H1 (cell line): ENCODE data around the gene TUBGCP4. TPM values are rescaled to one million over a fixed set of nuclear protein-coding genes. Genes with fewer than 3 reads are reported as not detected.

Experiments used
- CTCF ChIA-PET: fragments of 300-600 bp; sonication (Branson Sonifier 250); formaldehyde crosslinking; loops from one replicate; lab custom pipeline; 2021; ENCODE audit not compliant: partially characterized antibody; lab: Charles Lee
- POLR2A ChIA-PET: fragments of 300-600 bp; sonication (Branson Sonifier 250); formaldehyde crosslinking; loops from one replicate; lab custom pipeline; 2021; ENCODE audit warnings: inconsistent platforms; ENCODE audit not compliant: partially characterized antibody; lab: Charles Lee
- DNase-seq, 2 experiments: peaks; one replicate each; pipeline versions ENCODE4 v3.0.0 to v3.0.0-alpha.2; 2010 to 2022; ENCODE audit warnings: low spot score in 2 of 2, low read depth in 1 of 2, mixed read lengths in 1 of 2
- FAIRE-seq: peaks from 2 replicates; lab custom pipeline; 2011; peaks lifted over from hg19 to GRCh38; lab: Jason Lieb, UNC
- H2AFZ ChIP-seq: 2 replicates; pipeline ENCODE4 v1.8.1; 2012; ENCODE audit warnings: low read length, inconsistent platforms
- H2AK5ac ChIP-seq: 2 replicates; pipeline ENCODE4 v1.6.1; 2013; ENCODE audit warnings: low read depth, low read length
- H2BK120ac ChIP-seq: replicated peaks from 2 replicates; pipeline ENCODE3; 2013; ENCODE audit warnings: low read depth, low read length, inconsistent platforms
- H2BK12ac ChIP-seq: 2 replicates; pipeline ENCODE4 v1.6.1; 2013; ENCODE audit warnings: low read depth, low read length
- H2BK15ac ChIP-seq: 2 replicates; pipeline ENCODE4 v1.6.1; 2013; ENCODE audit warnings: low read length
- H2BK20ac ChIP-seq: 2 replicates; pipeline ENCODE4 v1.6.1; 2013; ENCODE audit warnings: low read length
- H2BK5ac ChIP-seq: 2 replicates; pipeline ENCODE4 v1.6.1; 2013; ENCODE audit warnings: low read depth, low read length
- H3K14ac ChIP-seq: 2 replicates; pipeline ENCODE4 v1.6.1; 2013; ENCODE audit warnings: inconsistent platforms; ENCODE audit not compliant: insufficient read length
- H3K18ac ChIP-seq: 2 replicates; pipeline ENCODE4 v1.6.1; 2013; ENCODE audit warnings: low read length; ENCODE audit errors: extremely low read depth
- H3K23ac ChIP-seq: 2 replicates; pipeline ENCODE4 v1.6.1; 2013; ENCODE audit warnings: inconsistent platforms; ENCODE audit not compliant: insufficient read length
- H3K23me2 ChIP-seq: 2 replicates; pipeline ENCODE4 v1.6.1; 2013; ENCODE audit warnings: low read depth, low read length
- H3K27ac ChIP-seq: 2 replicates; pipeline ENCODE4 v1.6.1; 2011; ENCODE audit warnings: low read depth, low read length, inconsistent platforms
- H3K27me3 ChIP-seq, 4 experiments: replicated peaks in 1 of 4; 1 replicate in 1 of 4; 2 replicates in 3 of 4; pipeline versions ENCODE4 v1.6.1 to v1.8.1; 2011 to 2013; ENCODE audit warnings: low read length in 3 of 4, mild to moderate bottlenecking in 3 of 4, inconsistent platforms in 2 of 4, mixed read lengths in 2 of 4, moderate library complexity in 1 of 4; ENCODE audit not compliant: control insufficient read depth in 3 of 4, insufficient read depth in 3 of 4; ENCODE audit errors: extremely low read depth in 1 of 4
- H3K36me3 ChIP-seq, 4 experiments: 2 replicates each; pipeline versions ENCODE4 v1.6.1 to v1.8.1; 2011 to 2013; ENCODE audit warnings: mild to moderate bottlenecking in 4 of 4, low read length in 3 of 4, moderate library complexity in 2 of 4, control low read depth in 1 of 4, inconsistent platforms in 1 of 4; ENCODE audit not compliant: insufficient read depth in 4 of 4, control insufficient read depth in 2 of 4
- H3K4ac ChIP-seq: replicated peaks from 2 replicates; pipeline ENCODE3; 2013; ENCODE audit warnings: low read length, low read depth, mixed read lengths, inconsistent platforms; ENCODE audit not compliant: insufficient read length
- H3K4me1 ChIP-seq, 4 experiments: replicated peaks in 1 of 4; 1 replicate in 1 of 4; 2 replicates in 3 of 4; pipeline versions ENCODE4 v1.6.1 to v1.8.1; 2011 to 2013; ENCODE audit warnings: low read length in 3 of 4, inconsistent platforms in 2 of 4, mixed read lengths in 1 of 4; ENCODE audit not compliant: insufficient read depth in 4 of 4, control insufficient read depth in 3 of 4
- H3K4me2 ChIP-seq, 2 experiments: 2 replicates each; pipeline versions ENCODE4 v1.6.1 to v1.8.1; 2011 to 2013; ENCODE audit warnings: low read depth in 2 of 2, low read length in 2 of 2, control low read depth in 1 of 2, inconsistent platforms in 1 of 2, mild to moderate bottlenecking in 1 of 2; ENCODE audit not compliant: insufficient read depth in 1 of 2
- H3K4me3 ChIP-seq, 4 experiments: fragments of 200-600, 300-600 bp in 1 of 4; sonication (generic), shearing (Covaris generic), sonication (Bioruptor Twin) in 1 of 4; 2 replicates each; pipeline versions ENCODE4 v1.5.1 to v1.8.1; 2011 to 2016; ENCODE audit warnings: low read length in 4 of 4, low read depth in 3 of 4, control low read depth in 2 of 4, inconsistent platforms in 2 of 4, mild to moderate bottlenecking in 2 of 4, mixed read lengths in 1 of 4, moderate library complexity in 1 of 4; ENCODE audit not compliant: insufficient read depth in 2 of 4; ENCODE audit errors: extremely low read depth in 1 of 4
- H3K56ac ChIP-seq: replicated peaks from 2 replicates; pipeline ENCODE3; 2013; ENCODE audit warnings: low read depth, mild to moderate bottlenecking, mixed read lengths, low read length, inconsistent platforms; ENCODE audit not compliant: insufficient read length
- H3K79me1 ChIP-seq: 2 replicates; pipeline ENCODE4 v1.6.1; 2013; ENCODE audit warnings: low read depth, low read length, control low read depth
- H3K79me2 ChIP-seq, 2 experiments: 2 replicates each; pipeline versions ENCODE4 v1.6.1 to v1.8.1; 2012 to 2013; ENCODE audit warnings: low read length in 2 of 2, mild to moderate bottlenecking in 2 of 2, inconsistent platforms in 1 of 2; ENCODE audit not compliant: insufficient read depth in 2 of 2, control insufficient read depth in 1 of 2
- H3K9ac ChIP-seq, 4 experiments: replicated peaks in 1 of 4; 1 replicate in 1 of 4; 2 replicates in 3 of 4; pipeline versions ENCODE4 v1.6.1 to v1.8.1; 2011 to 2013; ENCODE audit warnings: low read depth in 3 of 4, low read length in 3 of 4, control low read depth in 2 of 4, mild to moderate bottlenecking in 2 of 4, moderate library complexity in 2 of 4, inconsistent platforms in 1 of 4; ENCODE audit errors: extremely low read depth in 1 of 4
- H3K9me3 ChIP-seq, 2 experiments: 2 replicates each; pipeline versions ENCODE4 v1.6.1 to v1.8.1; 2012 to 2013; ENCODE audit warnings: mild to moderate bottlenecking in 2 of 2, moderate library complexity in 2 of 2, control low read depth in 1 of 2, inconsistent platforms in 1 of 2, low read depth in 1 of 2, low read length in 1 of 2, mixed read lengths in 1 of 2; ENCODE audit not compliant: insufficient read depth in 2 of 2
- H4K20me1 ChIP-seq, 2 experiments: replicated peaks in 1 of 2; 2 replicates each; pipeline versions ENCODE3 to v1.8.1; 2011 to 2013; ENCODE audit warnings: inconsistent platforms in 2 of 2, low read length in 2 of 2, mild to moderate bottlenecking in 1 of 2; ENCODE audit not compliant: insufficient read depth in 2 of 2, control insufficient read depth in 1 of 2
- H4K5ac ChIP-seq: 2 replicates; pipeline ENCODE4 v1.6.1; 2013; ENCODE audit warnings: low read length, low read depth, mixed read lengths, inconsistent platforms; ENCODE audit not compliant: insufficient read length
- H4K8ac ChIP-seq: 2 replicates; pipeline ENCODE4 v1.8.0; 2013; ENCODE audit warnings: mild to moderate bottlenecking, moderate library complexity, low read length, inconsistent platforms; ENCODE audit not compliant: insufficient read depth; ENCODE audit errors: extremely low read depth
- H4K91ac ChIP-seq: replicated peaks from 2 replicates; pipeline ENCODE3; 2013; ENCODE audit warnings: low read length, mixed read lengths, inconsistent platforms; ENCODE audit not compliant: insufficient read length
- BRCA1 ChIP-seq: IDR thresholded peaks from 2 replicates; pipeline ENCODE4 v1.6.1; 2012; ENCODE audit warnings: low read depth, low read length, improper control_type of control experiment
- CHD1 ChIP-seq: IDR thresholded peaks from 2 replicates; pipeline ENCODE4 v1.6.1; 2012; ENCODE audit warnings: low read depth, low read length, improper control_type of control experiment
- CREB1 ChIP-seq: IDR thresholded peaks from 2 replicates; pipeline ENCODE4 v1.6.1; 2012; ENCODE audit warnings: inconsistent platforms
- CTBP2 ChIP-seq: IDR thresholded peaks from 2 replicates; pipeline ENCODE4 v1.7.0; 2011; ENCODE audit warnings: borderline replicate concordance, mild to moderate bottlenecking, moderate library complexity, mixed read lengths, low read length; ENCODE audit not compliant: insufficient read depth, insufficient read length
- EGR1 ChIP-seq: IDR thresholded peaks from 2 replicates; pipeline ENCODE4 v1.6.1; 2011; ENCODE audit warnings: low read depth, low read length, borderline replicate concordance
- GABPA ChIP-seq: IDR thresholded peaks from 2 replicates; pipeline ENCODE4 v1.6.1; 2011; ENCODE audit warnings: mild to moderate bottlenecking, low read length, moderate library complexity, borderline replicate concordance; ENCODE audit not compliant: insufficient read depth
- KDM5A ChIP-seq: fragments of 200-600 bp; IDR thresholded peaks from 2 replicates; pipeline ENCODE4 v1.7.1; 2012; ENCODE audit warnings: mild to moderate bottlenecking, low read length, inconsistent platforms, mixed read lengths
- MAFK ChIP-seq: IDR thresholded peaks from 2 replicates; pipeline ENCODE4 v1.6.1; 2012; ENCODE audit warnings: low read depth, mild to moderate bottlenecking, improper control_type of control experiment, low read length
- MAX ChIP-seq: IDR thresholded peaks from 2 replicates; pipeline ENCODE4 v1.6.1; 2012; ENCODE audit warnings: inconsistent platforms
- POLR2AphosphoS5 ChIP-seq: IDR thresholded peaks from 2 replicates; pipeline ENCODE4 v1.6.1; 2011; ENCODE audit warnings: low read depth, low read length
- SIN3A ChIP-seq, 2 experiments: IDR thresholded peaks in 1 of 2; conservative IDR thresholded peaks in 1 of 2; 2 replicates each; pipeline ENCODE4 v1.6.1; 2011 to 2012; ENCODE audit warnings: low read length in 2 of 2, improper control_type of control experiment in 1 of 2, low read depth in 1 of 2, mild to moderate bottlenecking in 1 of 2
- SP4 ChIP-seq: IDR thresholded peaks from 2 replicates; pipeline ENCODE4 v1.6.1; 2012; ENCODE audit warnings: low read length, inconsistent platforms
- SUZ12 ChIP-seq: fragments of 200-600 bp; sonication (generic); IDR thresholded peaks from 2 replicates; pipeline ENCODE4 v1.6.1; 2012; ENCODE audit warnings: mild to moderate bottlenecking, inconsistent platforms, low read length, moderate library complexity, mixed read lengths
- TAF7 ChIP-seq: optimal IDR thresholded peaks from 2 replicates; pipeline ENCODE3; 2011; ENCODE audit warnings: low read depth, mild to moderate bottlenecking, inconsistent platforms, low read length, moderate library complexity, borderline replicate concordance
- TEAD4 ChIP-seq: IDR thresholded peaks from 2 replicates; pipeline ENCODE4 v1.6.1; 2012; ENCODE audit warnings: low read depth, low read length, inconsistent platforms, mixed read lengths
- YY1 ChIP-seq: IDR thresholded peaks from 2 replicates; pipeline ENCODE4 v1.6.1; 2011; ENCODE audit warnings: low read depth, mild to moderate bottlenecking, low read length
- WGBS, 2 experiments: shearing (Covaris generic) in 1 of 2; methylation state at CpG; one replicate each; pipeline versions ENCODE4 v1.1.6 to v1.1.7; 2013 to 2015; ENCODE audit warnings: low lambda C conversion rate in 2 of 2, mixed read lengths in 2 of 2, inconsistent platforms in 1 of 2, low coverage in 1 of 2, missing lambda C conversion rate in 1 of 2; ENCODE audit not compliant: insufficient replicate concordance in 2 of 2, insufficient coverage in 1 of 2, insufficient read length in 1 of 2; ENCODE audit errors: extremely low coverage in 1 of 2, missing lambda C conversion rate in 1 of 2; 5-methylcytosine and 5-hydroxymethylcytosine counted together
- polyA plus RNA-seq, 7 experiments: library from polyadenylated mRNA; depleted of rRNA in 3 of 7; stranded (reverse) in 5 of 7; unstranded in 2 of 7; fragments of >200 nt in 5 of 7; fragments of 200-250 nt in 2 of 7; gene quantifications; 1 replicate in 5 of 7; 2 replicates in 1 of 7; 4 replicates in 1 of 7; pipeline versions ENCODE4 v1.2.1 to v1.2.3, GENCODE V29; 2011 to 2013; ENCODE audit warnings: missing spikeins in 2 of 7, mixed read lengths in 2 of 7
- total RNA-seq: library from RNA; stranded (reverse); fragmentation: NEBNext Ultra II Directional; extraction: Animal tissue kit (Norgen Biotek cat#: 25700); gene quantifications from 2 replicates; pipeline ENCODE4 v1.2.1, GENCODE V29; 2021

TUBGCP4 gene
- total and polyA plus RNA-seq, 2 of the 8 experiments (the other 6 are each of a cell fraction or from before 2014, with no cell fraction given), result 7.3 to 23.4 TPM

- Histone ChIP-seq H3K14ac (no peak overlapping the region), H3K56ac (no peak overlapping the region), H2BK20ac (no peak overlapping the region), H2AFZ (no peak overlapping the region), H3K18ac (no peak overlapping the region), H3K23ac (no peak overlapping the region), H3K9ac (no peak overlapping the region), H2AK5ac (no peak overlapping the region), H2BK120ac (no peak overlapping the region), H4K20me1 (peaks cover 0 to 3% of the 10 kb centered on the region in 2 experiments), H3K79me2 (no peaks in the 10 kb centered on the region), H4K91ac (no peak overlapping the region), H2BK15ac (no peak overlapping the region), H4K5ac (no peak overlapping the region), H3K27me3 (no peaks in the 10 kb centered on the region), H3K23me2 (no peaks in the 10 kb centered on the region), H3K4me3 (no peak overlapping the region), H3K9me3 (no peaks in the 10 kb centered on the region), H3K36me3 (peaks cover 23 to 74% (median 57%) of the 10 kb centered on the region in 4 experiments), H4K8ac (no peak overlapping the region), H3K4me2 (no peak overlapping the region), H3K27ac (no peak overlapping the region), H2BK12ac (no peak overlapping the region), H3K4me1 (no peaks in the 10 kb centered on the region), H2BK5ac (no peak overlapping the region), H3K4ac (no peak overlapping the region), H3K79me1 (no peaks in the 10 kb centered on the region; the same call in 1 of the 2 replicates)
- POLR2A ChIA-PET, result no interaction called here
- 95% methylated on average over 7 of the region's 7 CpGs; no CpG with 5 or more reads in 1 of the 2 experiments for WGBS, 2 experiments
- no peak for FAIRE-seq
- no peak for DNase-seq
- CTCF ChIA-PET, result no interaction called here
- TF ChIP-seq TEAD4, result no peak
- no peak for TF ChIP-seq KDM5A
- TF ChIP-seq SUZ12, result no peak
- no peak for TF ChIP-seq SIN3A (conservative IDR thresholded peaks at IDR 0.05 in 1 of 2, IDR thresholded peaks at IDR 0.05 in 1 of 2; ENCODE audit: low read depth in 1 of 2, low read length in 2 of 2)
- no peak for TF ChIP-seq EGR1
- no peak for TF ChIP-seq CTBP2
- TF ChIP-seq MAX, result no peak
- TF ChIP-seq TAF7, result no peak
- no peak for TF ChIP-seq POLR2AphosphoS5
- no peak for TF ChIP-seq SP4
- no peak for TF ChIP-seq CHD1
- TF ChIP-seq CREB1, result no peak
- TF ChIP-seq GABPA, result no peak
- TF ChIP-seq YY1, result no peak
- TF ChIP-seq BRCA1, result no peak
- TF ChIP-seq MAFK, result no peak
These were observed 50.0 kb downstream of the TUBGCP4 start for GRCh38 chr15:43420876-43421275.
